DMS 273 treated with DMSO at 0.1 percent for 48 hours (cell line): Measurements from ENCODE around the gene LRRC41.
A peak's percentile ranks its signal among the peaks of the same experiment; 100 is the strongest.
"Not testable (repeated sequence)": the region's sequence is repeated elsewhere in the genome, so short reads cannot be mapped to it uniquely, and the experiment has no call there.

Experiments used
- DNase-seq: peaks from one replicate; lab custom pipeline; 2025; lab: John Stamatoyannopoulos, UW

LRRC41 gene

GRCh38 chr1:46285730-46286477 is 17.5 kb downstream of the LRRC41 start:
- DNase-seq: peak; percentile 85

GRCh38 chr1:46284597-46285564 is 18.5 kb downstream of the LRRC41 start:
- no peak for DNase-seq

- DNase-seq: no peak
Measured at GRCh38 chr1:46284058-46284457, 19.4 kb downstream of the LRRC41 start.

GRCh38 chr1:46281021-46281420 is 22.4 kb downstream of the LRRC41 start:
- no peak for DNase-seq

GRCh38 chr1:46280092-46280491 is 23.3 kb downstream of the LRRC41 start:
- no peak for DNase-seq

- no peak for DNase-seq
Measured at GRCh38 chr1:46278807-46279206, 24.6 kb downstream of the LRRC41 start.

- DNase-seq: no peak
Measured at GRCh38 chr1:46277658-46278373, 25.6 kb downstream of the LRRC41 start.

- no peak for DNase-seq
Measured at GRCh38 chr1:46275030-46275337, 28.4 kb downstream of the LRRC41 start.

GRCh38 chr1:46274225-46275029 is 29.0 kb downstream of the LRRC41 start:
- no peak for DNase-seq

- DNase-seq: no peak
Measured at GRCh38 chr1:46268578-46268977, 34.8 kb downstream of the LRRC41 start.

- no peak for DNase-seq
Measured at GRCh38 chr1:46263146-46263545, 40.3 kb downstream of the LRRC41 start.

- DNase-seq: no peak
Measured at GRCh38 chr1:46262508-46262907, 40.9 kb downstream of the LRRC41 start.

GRCh38 chr1:46256523-46256922 is 46.9 kb downstream of the LRRC41 start:
- no peak for DNase-seq

GRCh38 chr1:46254668-46255067 is 48.7 kb downstream of the LRRC41 start:
- no peak for DNase-seq

GRCh38 chr1:46248122-46248920 is 55.1 kb downstream of the LRRC41 start:
- DNase-seq: no peak

GRCh38 chr1:46247436-46248121 is 55.8 kb downstream of the LRRC41 start, which contains the start of gene RAD54L:
Gene RAD54L, plus strand, starts transcription at chr1:46247763. Its CDS starts 643 bp downstream, at chr1:46248406.
- peak; percentile 96 for DNase-seq

- peak; percentile 96 for DNase-seq
Measured at GRCh38 chr1:46246548-46247435, 56.6 kb downstream of the LRRC41 start.

- DNase-seq: not testable (repeated sequence)
Measured at GRCh38 chr1:46246136-46246535, 57.3 kb downstream of the LRRC41 start.
